Ectodermal cell (in vitro differentiated cells): ENCODE results near the gene ETV3.

Experiments
- H3K27ac ChIP-seq: 2 replicates; pipeline ENCODE4 v1.7.0; 2013; ENCODE audit warnings: mild to moderate bottlenecking, low read depth, low read length; ENCODE audit not compliant: insufficient read depth, poor library complexity, severe bottlenecking
- H3K27me3 ChIP-seq: 2 replicates; pipeline ENCODE4 v1.7.0; 2013; ENCODE audit warnings: mild to moderate bottlenecking, low read length; ENCODE audit not compliant: insufficient read depth, control insufficient read depth, poor library complexity, severe bottlenecking
- H3K36me3 ChIP-seq: one replicate; pipeline ENCODE4 v1.7.0; 2013; ENCODE audit warnings: low read length; ENCODE audit not compliant: control insufficient read depth, insufficient read depth
- H3K4me1 ChIP-seq: one replicate; pipeline ENCODE4 v1.7.0; 2013; ENCODE audit warnings: low read length; ENCODE audit not compliant: control insufficient read depth, insufficient read depth
- H3K4me3 ChIP-seq: 2 replicates; pipeline ENCODE4 v1.7.0; 2013; ENCODE audit warnings: low read depth, low read length, control low read depth; ENCODE audit not compliant: insufficient read depth
- H3K9me3 ChIP-seq: 2 replicates; pipeline ENCODE4 v1.7.0; 2013; ENCODE audit warnings: mild to moderate bottlenecking, low read length, moderate library complexity; ENCODE audit not compliant: control insufficient read depth
- WGBS, 2 experiments: methylation state at CpG; one replicate each; pipeline ENCODE4 v1.1.7; 2013; ENCODE audit warnings: missing lambda C conversion rate in 2 of 2; 5-methylcytosine and 5-hydroxymethylcytosine counted together

Gene ETV3

DNA sequence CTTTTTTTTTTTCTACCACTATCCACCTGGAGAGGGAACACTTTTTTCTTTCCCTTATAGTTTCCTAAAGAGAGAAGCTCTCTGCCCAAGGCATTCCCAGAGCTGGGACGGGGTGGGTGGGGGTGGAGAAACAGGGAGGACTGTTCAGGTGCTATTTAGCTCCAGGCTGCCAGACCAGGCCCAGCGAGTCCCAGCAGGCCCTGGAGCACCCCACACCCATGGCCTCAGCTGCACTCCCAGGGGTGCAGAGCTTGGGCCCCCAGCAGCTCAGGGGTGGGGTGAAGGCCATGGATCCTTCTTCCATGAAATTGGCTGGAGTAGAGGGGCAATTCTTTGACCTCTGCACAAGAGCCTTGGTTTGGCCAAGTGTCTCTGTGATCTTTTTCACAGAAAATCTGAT is 42.6 kb downstream of the ETV3 start:
- Histone ChIP-seq H3K4me1 (peaks cover under 1% of the 10 kb centered on the region), H3K27ac (no peak overlapping the region), H3K36me3 (no peaks in the 10 kb centered on the region), H3K9me3 (no peaks in the 10 kb centered on the region), H3K4me3 (no peak overlapping the region), H3K27me3 (no peaks in the 10 kb centered on the region)
- 84 to 86% methylated on average over 2 of the region's 2 CpGs for WGBS, 2 experiments

DNA sequence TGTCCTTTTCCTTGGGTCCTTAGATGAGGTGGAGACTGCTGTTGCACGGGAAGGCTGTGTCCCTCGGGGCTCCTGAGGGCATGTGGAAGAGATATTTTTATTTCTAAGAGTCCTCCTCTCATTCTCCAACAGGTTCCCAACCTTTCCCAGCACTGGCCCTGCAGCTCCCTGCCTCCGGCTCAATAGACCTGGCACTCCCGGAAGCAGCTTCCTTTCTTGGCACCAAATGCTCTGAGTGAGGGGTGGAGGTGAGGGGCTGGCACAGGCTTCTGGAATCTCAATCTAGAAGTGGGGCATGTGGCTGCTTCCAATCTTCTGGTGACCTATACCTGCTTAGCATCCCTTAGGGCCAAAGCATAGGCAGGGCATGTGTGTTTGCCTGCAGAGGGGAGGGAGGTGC is 43.1 kb downstream of the ETV3 start:
- H3K27ac ChIP-seq: no peak overlapping the region
- no peaks in the 10 kb centered on the region for H3K36me3 ChIP-seq
- H3K4me1 ChIP-seq: peaks cover 2% of the 10 kb centered on the region
- H3K4me3 ChIP-seq: no peak overlapping the region
- H3K27me3 ChIP-seq: no peaks in the 10 kb centered on the region
- no peaks in the 10 kb centered on the region for H3K9me3 ChIP-seq
- 96 to 100% methylated on average over 3 to 4 of the region's 4 CpGs for WGBS, 2 experiments

DNA sequence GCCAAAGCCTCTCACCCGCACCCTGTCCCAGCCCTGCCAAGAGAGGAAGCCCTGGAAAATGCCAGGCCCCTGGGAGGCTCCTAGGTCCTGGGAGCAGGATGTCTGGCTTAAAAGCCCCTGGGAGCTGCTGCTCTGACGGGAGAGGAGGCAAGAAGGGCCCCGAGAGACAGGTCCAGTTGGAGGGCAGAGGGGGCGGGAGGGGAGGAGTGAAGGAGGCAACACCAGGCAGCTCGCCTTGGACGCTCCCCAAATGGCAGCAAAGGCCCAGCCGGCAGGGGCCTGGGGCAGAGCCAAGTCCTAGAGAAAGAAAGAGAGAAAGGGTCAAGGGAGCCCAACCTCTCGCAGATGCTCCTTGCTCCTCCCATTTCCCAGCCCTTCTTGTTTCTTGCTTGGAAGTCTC is 45.4 kb downstream of the ETV3 start:
- Histone ChIP-seq H3K4me3 (no peak overlapping the region), H3K27ac (no peak overlapping the region), H3K27me3 (no peaks in the 10 kb centered on the region), H3K4me1 (peaks cover 2% of the 10 kb centered on the region), H3K36me3 (no peaks in the 10 kb centered on the region), H3K9me3 (no peaks in the 10 kb centered on the region)
- WGBS, 2 experiments: 79 to 81% methylated on average over 8 of the region's 8 CpGs

DNA sequence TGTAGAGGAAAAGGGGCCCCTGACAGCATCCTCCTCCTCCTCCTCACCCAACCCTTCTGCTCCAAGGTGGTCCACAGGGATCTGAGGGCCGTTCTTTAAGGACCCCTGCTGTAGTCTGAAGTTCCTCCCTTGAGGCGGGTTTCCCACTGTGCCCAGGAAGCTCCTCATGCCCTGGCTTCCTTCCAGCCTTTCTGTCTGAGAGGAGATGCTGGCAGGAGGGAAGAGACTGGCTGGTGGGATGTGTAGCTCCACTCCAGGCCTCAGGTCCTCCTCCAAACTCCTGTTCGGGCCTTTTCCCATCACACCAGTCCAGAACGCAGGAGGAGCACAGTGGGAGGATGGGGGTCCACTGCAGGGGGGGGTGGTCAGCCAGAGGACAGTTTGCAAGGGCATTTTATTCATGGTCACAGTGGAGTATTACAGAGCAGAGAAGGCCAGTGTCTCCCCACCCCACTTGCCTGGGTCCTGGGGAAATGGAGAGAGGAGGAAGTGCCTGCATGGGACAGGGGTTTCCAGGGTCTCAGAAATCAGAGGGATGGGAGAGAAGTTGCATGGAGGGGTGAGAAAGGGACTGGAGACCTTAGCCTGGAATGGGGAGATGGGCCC is 46.4 kb downstream of the ETV3 start:
- Histone ChIP-seq H3K9me3 (no peaks in the 10 kb centered on the region), H3K36me3 (no peaks in the 10 kb centered on the region), H3K27me3 (no peaks in the 10 kb centered on the region), H3K4me3 (no peak overlapping the region), H3K27ac (no peak overlapping the region), H3K4me1 (peaks cover 2% of the 10 kb centered on the region)
- WGBS, 2 experiments: 79 to 85% methylated on average over 4 of the region's 4 CpGs

DNA sequence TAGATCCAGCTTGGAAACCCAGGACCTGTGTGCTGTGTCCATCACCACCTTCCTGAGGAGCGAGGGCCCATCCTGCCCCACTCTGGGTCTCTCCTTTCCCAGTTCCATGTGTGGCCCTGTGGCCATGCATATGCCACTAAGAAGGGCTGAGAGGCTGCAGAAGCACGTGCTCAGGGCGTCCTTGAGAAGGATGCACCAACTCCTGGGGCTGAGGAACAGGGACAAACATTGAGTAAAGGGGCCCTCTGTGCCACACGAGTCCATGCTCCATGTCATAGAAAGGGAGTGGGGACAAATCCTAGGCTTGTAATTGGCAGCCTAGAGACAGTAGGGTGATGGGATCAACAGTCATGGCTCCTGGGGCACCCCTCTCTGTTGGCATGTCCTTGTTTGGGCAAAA is 47.0 kb downstream of the ETV3 start:
- Histone ChIP-seq H3K4me3 (no peak overlapping the region), H3K4me1 (peaks cover 2% of the 10 kb centered on the region), H3K9me3 (no peaks in the 10 kb centered on the region), H3K27me3 (no peaks in the 10 kb centered on the region), H3K27ac (no peak overlapping the region), H3K36me3 (no peaks in the 10 kb centered on the region)
- 94 to 96% methylated on average over 4 of the region's 4 CpGs for WGBS, 2 experiments

DNA sequence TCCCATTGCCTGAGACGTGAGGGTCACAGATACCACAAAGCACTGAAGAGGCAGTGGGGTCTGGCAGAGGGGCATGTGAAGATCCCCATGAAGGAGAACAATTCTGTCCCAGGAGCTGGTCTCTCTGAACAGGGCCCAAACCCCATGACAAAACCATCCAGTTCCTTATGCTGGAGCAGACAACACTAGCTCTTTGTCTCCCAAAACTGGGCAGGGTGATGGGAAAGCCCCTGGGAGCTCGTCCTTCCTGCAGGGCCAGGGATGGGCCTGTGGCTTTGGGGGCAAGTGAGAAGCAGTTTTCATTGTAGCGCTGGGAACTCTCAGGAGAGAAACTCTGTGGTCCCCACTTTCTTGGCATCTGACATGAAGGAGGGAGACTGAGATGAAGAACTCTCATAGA is 47.4 kb downstream of the ETV3 start:
- WGBS, 2 experiments: 87 to 89% methylated on average over 3 of the region's 3 CpGs
- H3K27ac ChIP-seq: no peak overlapping the region
- H3K36me3 ChIP-seq: no peaks in the 10 kb centered on the region
- no peaks in the 10 kb centered on the region for H3K27me3 ChIP-seq
- no peaks in the 10 kb centered on the region for H3K9me3 ChIP-seq
- peaks cover 2% of the 10 kb centered on the region for H3K4me1 ChIP-seq
- H3K4me3 ChIP-seq: no peak overlapping the region

DNA sequence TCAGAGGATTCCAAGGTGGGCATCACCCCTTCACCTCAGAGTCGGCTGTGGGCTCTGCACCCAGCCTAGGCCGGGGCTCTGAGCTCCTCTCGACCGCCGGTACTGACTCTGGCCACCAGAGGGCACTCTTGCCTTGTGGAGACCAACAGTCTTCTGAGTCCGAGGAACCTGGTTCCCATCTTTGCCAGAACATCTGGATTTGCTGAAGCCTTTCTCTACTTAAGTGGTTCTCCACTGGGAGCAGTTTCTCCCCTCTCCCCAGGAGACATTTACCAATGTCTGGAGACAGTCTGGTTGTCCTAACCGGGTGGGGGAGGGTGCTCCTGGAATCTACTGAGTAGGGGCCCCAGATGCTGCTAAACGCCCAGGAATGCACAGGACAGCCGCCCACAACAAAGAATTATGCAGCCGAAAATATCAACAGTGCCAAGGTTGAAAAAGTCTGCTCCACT is 48.0 kb downstream of the ETV3 start:
- H3K9me3 ChIP-seq: no peaks in the 10 kb centered on the region
- H3K27me3 ChIP-seq: no peaks in the 10 kb centered on the region
- no peak overlapping the region for H3K27ac ChIP-seq
- no peak overlapping the region for H3K4me3 ChIP-seq
- 39 to 40% methylated on average over 10 of the region's 10 CpGs for WGBS, 2 experiments
- H3K4me1 ChIP-seq: peaks cover 2% of the 10 kb centered on the region
- no peaks in the 10 kb centered on the region for H3K36me3 ChIP-seq

DNA sequence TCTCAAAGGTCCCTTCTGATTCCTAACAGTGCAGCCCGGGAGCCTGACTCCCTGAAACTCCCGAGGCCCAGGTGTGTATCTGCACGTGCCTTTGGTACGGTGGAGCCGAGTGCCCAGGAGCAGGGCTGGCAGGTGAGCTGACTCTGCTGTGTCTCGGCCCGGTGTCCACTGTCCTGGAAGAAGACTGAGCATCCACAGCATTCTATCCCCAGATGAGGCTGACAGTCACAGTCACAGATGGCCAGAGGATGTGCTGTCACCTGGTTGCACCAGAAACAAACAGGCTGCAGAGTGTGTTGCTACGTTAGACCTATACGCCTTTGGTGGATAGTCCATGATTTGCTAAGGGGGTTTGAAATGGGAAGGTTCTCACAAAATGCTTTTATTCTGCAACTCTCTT is 48.4 kb downstream of the ETV3 start:
- Histone ChIP-seq H3K4me3 (no peak overlapping the region), H3K4me1 (peaks cover 2% of the 10 kb centered on the region), H3K36me3 (no peaks in the 10 kb centered on the region), H3K9me3 (no peaks in the 10 kb centered on the region), H3K27ac (no peak overlapping the region), H3K27me3 (no peaks in the 10 kb centered on the region)
- 91 to 95% methylated on average over 9 of the region's 9 CpGs for WGBS, 2 experiments

DNA sequence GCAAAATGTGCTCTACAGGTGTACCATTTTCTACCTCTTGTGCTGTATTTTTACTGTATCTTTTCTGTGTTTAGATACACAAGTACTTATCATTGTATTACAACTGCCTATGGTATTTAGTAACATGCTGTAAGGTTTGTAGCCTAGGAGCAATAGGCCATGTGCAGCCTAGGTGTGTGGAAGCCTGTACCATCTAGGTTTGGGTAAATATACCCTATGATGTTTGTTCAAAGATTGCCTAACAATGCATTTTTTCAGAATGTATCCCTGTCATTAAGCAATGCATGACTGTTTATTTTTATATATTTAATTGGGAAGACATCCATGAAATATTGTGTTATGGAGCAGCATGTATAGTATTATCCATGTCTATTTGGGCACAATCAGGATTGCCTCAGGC is 49.6 kb downstream of the ETV3 start:
- no peak overlapping the region for H3K4me3 ChIP-seq
- H3K4me1 ChIP-seq: peaks cover 2% of the 10 kb centered on the region
- no peaks in the 10 kb centered on the region for H3K27me3 ChIP-seq
- no peaks in the 10 kb centered on the region for H3K9me3 ChIP-seq
- no peaks in the 10 kb centered on the region for H3K36me3 ChIP-seq
- H3K27ac ChIP-seq: no peak overlapping the region

DNA sequence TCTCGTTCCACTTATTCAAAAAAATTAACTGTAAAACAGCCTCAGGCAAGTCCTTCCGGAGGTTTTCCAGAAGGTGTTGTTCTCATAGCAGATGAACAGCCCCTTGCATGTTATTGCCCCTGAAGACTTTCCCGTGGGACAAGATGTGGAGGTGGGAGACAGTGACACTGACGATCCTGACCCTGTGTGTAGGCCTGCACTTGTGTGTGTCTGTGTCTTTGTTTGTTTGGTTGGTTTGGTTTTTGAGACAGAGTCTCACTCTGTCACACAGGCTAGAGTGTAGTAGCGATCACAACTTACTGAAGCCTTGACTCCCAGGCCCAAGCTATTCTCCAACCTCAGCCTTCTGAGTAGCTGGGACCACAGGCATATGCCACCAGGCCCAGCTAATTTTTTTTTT is 51.2 kb downstream of the ETV3 start:
- no peaks in the 10 kb centered on the region for H3K9me3 ChIP-seq
- H3K4me1 ChIP-seq: peaks cover 2% of the 10 kb centered on the region
- 90 to 95% methylated on average over 5 of the region's 5 CpGs for WGBS, 2 experiments
- no peaks in the 10 kb centered on the region for H3K36me3 ChIP-seq
- H3K27ac ChIP-seq: no peak overlapping the region
- no peaks in the 10 kb centered on the region for H3K27me3 ChIP-seq
- no peak overlapping the region for H3K4me3 ChIP-seq

DNA sequence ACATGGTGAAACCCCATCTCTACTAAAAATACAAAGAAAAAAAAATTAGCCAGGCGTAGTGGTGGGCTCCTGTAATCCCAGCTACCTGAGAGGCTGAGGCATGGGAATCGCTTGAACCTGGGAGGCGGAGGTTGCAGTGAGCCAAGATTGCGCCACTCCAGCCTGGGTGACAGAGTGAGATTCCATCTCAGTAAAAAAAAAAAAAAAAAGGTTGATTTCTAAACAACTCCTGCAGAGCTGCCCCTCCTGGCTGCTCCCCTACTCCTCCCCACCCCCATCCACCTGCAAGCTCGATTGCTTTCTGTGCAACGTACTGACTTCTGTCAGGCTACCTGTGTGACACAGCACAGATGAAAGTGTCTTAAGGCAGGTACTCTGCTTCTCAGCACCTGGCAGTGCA is 51.9 kb downstream of the ETV3 start:
- H3K4me3 ChIP-seq: no peak overlapping the region
- no peaks in the 10 kb centered on the region for H3K9me3 ChIP-seq
- H3K36me3 ChIP-seq: no peaks in the 10 kb centered on the region
- no peaks in the 10 kb centered on the region for H3K27me3 ChIP-seq
- WGBS, 2 experiments: 72 to 75% methylated on average over 6 of the region's 6 CpGs
- peaks cover 2% of the 10 kb centered on the region for H3K4me1 ChIP-seq
- H3K27ac ChIP-seq: no peak overlapping the region
